SK-N-SH treated with all-trans-retinoic acid at 6 μM for 48 hours (cell line): ENCODE results near the gene CLDN12.

Experiments
- ARNTL ChIP-seq: fragments of 450-650 bp; formaldehyde crosslinking; IDR thresholded peaks from 2 replicates; pipeline ENCODE4 v1.5.0; 2020; ENCODE audit warnings: low read depth, mild to moderate bottlenecking, moderate library complexity, borderline replicate concordance
- RARB ChIP-seq: fragments of 250-450 bp; sonication (Bioruptor Pico); IDR thresholded peaks from 2 replicates; pipeline ENCODE4 v1.8.0; 2021; ENCODE audit warnings: mild to moderate bottlenecking, moderate library complexity

GRCh38 chr7:90391488-90391887 lies 11.8 kb upstream of the CLDN12 start:
- TF ChIP-seq ARNTL (CRISPR knock-in tag) (no peak), RARB (CRISPR knock-in tag) (no peak)
